ENCODE data around the gene TBATA. TPM values are rescaled to one million over a fixed set of nuclear protein-coding genes. Genes with fewer than 3 reads are reported as not detected.

The TBATA gene
- total and polyA plus RNA-seq, 11 donors, result not detected

DNA sequence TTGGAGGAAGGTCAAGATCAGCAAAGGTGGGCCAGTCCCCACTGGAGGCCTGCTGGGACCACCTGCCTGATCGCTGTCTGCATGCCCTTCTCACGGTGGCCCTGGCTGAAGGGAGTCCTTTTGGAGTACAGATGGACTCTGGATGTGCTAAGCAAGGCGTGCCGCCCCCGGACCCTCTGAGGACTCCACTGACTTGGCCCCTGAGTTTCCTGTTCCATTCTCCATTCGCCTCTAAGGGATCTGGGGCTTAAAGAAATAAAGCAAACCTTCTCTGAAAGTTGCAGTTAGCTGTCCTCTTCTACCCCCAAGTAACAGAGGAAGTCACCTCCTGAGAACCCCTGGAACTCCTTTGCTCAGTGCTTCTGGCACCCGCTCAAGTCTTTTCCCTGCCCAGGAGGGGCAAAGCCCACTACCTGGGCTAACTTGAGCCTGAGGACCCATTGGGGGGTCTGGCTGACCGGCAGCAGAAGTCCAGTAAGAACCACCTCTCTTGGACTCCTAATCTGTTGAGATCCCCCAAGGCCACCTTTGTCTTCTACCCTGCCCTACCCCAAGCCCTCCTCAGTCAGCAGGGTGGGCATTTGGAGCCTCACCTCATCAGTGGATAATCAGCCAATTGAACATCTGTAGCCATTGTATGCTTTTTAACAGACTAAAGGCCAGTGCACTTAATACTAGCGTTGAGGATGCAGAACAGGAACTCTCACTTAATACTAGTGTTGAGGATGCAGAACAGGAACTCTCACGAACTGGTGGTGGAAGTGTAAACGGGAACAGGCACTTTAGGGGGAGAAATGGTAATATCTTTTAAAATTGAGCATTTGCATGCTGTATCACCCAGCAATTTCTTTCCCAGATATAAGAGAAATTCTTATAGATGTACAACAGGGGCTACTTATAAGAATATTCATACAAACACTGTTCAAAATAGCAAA is 2.2 kb downstream of the TBATA start:
- peak in 1 of 4 donors; percentile 28 for ATAC-seq

DNA sequence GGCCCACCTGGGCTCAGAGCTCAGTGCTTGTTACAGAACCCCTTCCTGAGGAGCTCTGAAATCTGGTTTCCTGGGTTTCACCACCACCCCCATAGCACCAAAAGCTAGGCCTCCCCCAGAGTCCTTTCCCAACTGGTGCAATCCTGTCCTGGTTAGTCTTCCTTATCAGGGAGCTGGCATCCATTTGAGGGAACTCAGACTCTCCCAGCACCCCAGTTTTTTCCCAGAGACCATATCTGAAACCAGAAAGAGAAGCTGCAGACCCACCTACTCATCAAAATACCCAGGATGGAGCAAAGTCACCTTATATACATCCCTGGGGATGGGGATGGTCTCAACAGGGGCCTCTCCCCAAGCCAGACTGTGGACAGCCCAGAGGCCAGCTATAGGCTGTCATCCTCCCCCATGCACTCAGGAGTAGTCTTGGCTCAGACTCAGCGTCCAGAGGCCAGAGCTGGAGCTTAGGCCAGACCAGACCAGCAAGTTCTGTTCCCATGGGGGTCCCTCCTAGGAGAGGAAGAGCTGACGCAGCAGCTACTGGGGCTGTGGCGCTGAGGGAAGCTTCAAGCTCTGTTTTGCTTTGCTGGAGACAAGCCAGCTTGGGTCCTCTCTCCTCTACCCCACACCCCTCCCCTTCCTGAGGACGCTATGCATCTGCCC is 3.0 kb downstream of the TBATA start:
- no peak overlapping the region for H3K4me3 ChIP-seq
- DNase-seq, result peak in 4 of 5 donors; percentile 47 to 66 (median 54)
- peaks cover 0 to 35% (median 1%) of the 10 kb centered on the region in 12 donors for H3K4me1 ChIP-seq
- ATAC-seq, result peak in 3 of 4 donors; percentile 22 to 69 (median 57)
- H3K27me3 ChIP-seq, result peaks cover 0 to 6% (median 0%) of the 10 kb centered on the region in 9 donors
- H3K36me3 ChIP-seq, result no peaks in the 10 kb centered on the region
- WGBS, 4 donors, result 32 to 62% (median 59%) methylated on average over 4 of the region's 4 CpGs
- no peak overlapping the region for H3K27ac ChIP-seq
- TF ChIP-seq, protein P1, sequence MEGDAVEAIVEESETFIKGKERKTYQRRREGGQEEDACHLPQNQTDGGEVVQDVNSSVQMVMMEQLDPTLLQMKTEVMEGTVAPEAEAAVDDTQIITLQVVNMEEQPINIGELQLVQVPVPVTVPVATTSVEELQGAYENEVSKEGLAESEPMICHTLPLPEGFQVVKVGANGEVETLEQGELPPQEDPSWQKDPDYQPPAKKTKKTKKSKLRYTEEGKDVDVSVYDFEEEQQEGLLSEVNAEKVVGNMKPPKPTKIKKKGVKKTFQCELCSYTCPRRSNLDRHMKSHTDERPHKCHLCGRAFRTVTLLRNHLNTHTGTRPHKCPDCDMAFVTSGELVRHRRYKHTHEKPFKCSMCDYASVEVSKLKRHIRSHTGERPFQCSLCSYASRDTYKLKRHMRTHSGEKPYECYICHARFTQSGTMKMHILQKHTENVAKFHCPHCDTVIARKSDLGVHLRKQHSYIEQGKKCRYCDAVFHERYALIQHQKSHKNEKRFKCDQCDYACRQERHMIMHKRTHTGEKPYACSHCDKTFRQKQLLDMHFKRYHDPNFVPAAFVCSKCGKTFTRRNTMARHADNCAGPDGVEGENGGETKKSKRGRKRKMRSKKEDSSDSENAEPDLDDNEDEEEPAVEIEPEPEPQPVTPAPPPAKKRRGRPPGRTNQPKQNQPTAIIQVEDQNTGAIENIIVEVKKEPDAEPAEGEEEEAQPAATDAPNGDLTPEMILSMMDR (IDR thresholded peaks at IDR 0.05), result no peak
- TF ChIP-seq POLR2A (IDR thresholded peaks at IDR 0.05), result no peak
- intact Hi-C loops (cut with DNase I), result no loop called here
- H3K9me3 ChIP-seq, result peaks cover 0 to under 1% (median 0%) of the 10 kb centered on the region in 12 donors

More for the DNA sequence above, 2.2 kb downstream of the TBATA start:
- no peaks in the 10 kb centered on the region for H3K36me3 ChIP-seq
- peaks cover 0 to 6% (median 0%) of the 10 kb centered on the region in 9 donors for H3K27me3 ChIP-seq
- H3K4me1 ChIP-seq, result peaks cover 0 to 35% (median 1%) of the 10 kb centered on the region in 12 donors
- H3K9me3 ChIP-seq, result peaks cover 0 to 8% (median 2%) of the 10 kb centered on the region in 12 donors
- 63 to 79% (median 73%) methylated on average over 9 to 11 of the region's 11 CpGs for WGBS, 4 donors
- TF ChIP-seq, protein P1 (IDR thresholded peaks at IDR 0.05), result no peak
- no peak for TF ChIP-seq POLR2A (IDR thresholded peaks at IDR 0.05)
- intact Hi-C loops (cut with DNase I), result no loop called here
- no peak for DNase-seq
- no peak overlapping the region for H3K27ac ChIP-seq
- no peak overlapping the region for H3K4me3 ChIP-seq

DNA sequence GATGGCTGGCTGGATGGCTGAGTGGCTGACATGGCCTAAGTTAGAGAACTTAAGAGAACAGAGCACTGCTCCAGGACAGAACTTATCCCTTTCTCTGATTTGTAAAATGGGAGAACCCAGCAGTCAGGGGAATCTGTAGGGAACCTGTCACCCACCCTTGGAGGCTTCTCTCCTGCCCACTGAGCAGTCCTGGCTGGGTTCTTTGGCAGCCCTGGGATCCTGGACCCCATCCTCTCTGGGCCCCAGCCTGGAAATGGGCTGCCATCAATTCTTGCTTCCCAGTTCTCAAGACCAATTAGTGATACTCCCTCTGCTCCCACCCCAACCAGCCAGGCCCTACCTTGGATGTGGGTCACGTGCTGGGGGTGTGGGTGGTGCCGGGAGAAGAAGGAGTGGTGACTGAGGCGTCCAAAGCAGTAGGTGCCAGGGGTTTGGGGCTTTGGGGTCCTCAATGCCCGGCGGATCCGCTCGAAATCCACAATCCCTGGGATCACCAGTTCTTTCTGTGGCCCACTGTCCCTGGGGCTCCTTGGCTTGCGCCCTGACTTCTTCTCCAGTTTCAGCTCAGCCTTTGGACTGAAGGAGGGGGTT is 3.6 kb downstream of the TBATA start:
- ATAC-seq (no peak), DNase-seq (no peak)
- peaks cover 0 to 6% (median 0%) of the 10 kb centered on the region in 9 donors for H3K27me3 ChIP-seq
- H3K4me3 ChIP-seq, result no peak overlapping the region
- peaks cover 0 to 35% (median 1%) of the 10 kb centered on the region in 12 donors for H3K4me1 ChIP-seq
- H3K9me3 ChIP-seq, result no peaks in the 10 kb centered on the region
- no peak overlapping the region for H3K27ac ChIP-seq
- TF ChIP-seq POLR2A (IDR thresholded peaks at IDR 0.05), result no peak
- TF ChIP-seq, protein P1 (IDR thresholded peaks at IDR 0.05), result no peak
- no peaks in the 10 kb centered on the region for H3K36me3 ChIP-seq
- intact Hi-C loops (cut with DNase I), result no loop called here
- WGBS, 4 donors, result 96 to 98% (median 97%) methylated on average over 7 to 8 of the region's 8 CpGs

All from heart left ventricle (tissue), 16 donors.